K562 (cell line): ENCODE measurements around the gene PPP1R14B. TPM values are rescaled to one million over a fixed set of nuclear protein-coding genes. Genes with fewer than 3 reads are reported as not detected.

Source experiments
- ATAC-seq: fragments of 200-7000 bp; cut with Tn5 transposase; 3 replicates; pipeline ENCODE4 v1.9.1; 2020; ENCODE audit warnings: moderate library complexity
- BruUV-seq: library from RNA; stranded (reverse); fragments of 400-500 nt; replicated peaks from 2 replicates; lab custom pipeline; 2021; lab: Mats Ljungman, UMichigan
- CTCF ChIA-PET: fragments of 300-600 bp; formaldehyde crosslinking; extraction: SDS; loops from one replicate; lab custom pipeline; 2021; ENCODE audit warnings: low intra/inter-chr PET ratio; lab: Yijun Ruan, JAX
- POLR2A ChIA-PET: fragments of 300-600, 350-650 bp; sonication (Branson Sonifier 250); formaldehyde crosslinking; extraction: SDS; loops from one replicate; lab custom pipeline; 2021; ENCODE audit warnings: antibody characterized with exemption, inconsistent platforms; lab: Yijun Ruan, JAX
- DNase-seq, 4 experiments: peaks; one replicate each; pipeline versions ENCODE4 v3.0.0 to v3.0.0-alpha.2; 2011 to 2018; ENCODE audit warnings: low spot score in 3 of 4, mixed read lengths in 3 of 4; ENCODE audit errors: extremely low read depth in 1 of 4
- FAIRE-seq: peaks from 2 replicates; lab custom pipeline; 2011; peaks lifted over from hg19 to GRCh38; lab: Jason Lieb, UNC
- H2AFZ ChIP-seq: 2 replicates; pipeline ENCODE4 v1.6.0; 2011; ENCODE audit warnings: low read depth, low read length, control low read depth, inconsistent platforms
- H3K27ac ChIP-seq: fragments of 200-600 bp; 3 replicates; pipeline ENCODE4 v1.8.0; 2011; ENCODE audit warnings: low read depth, mild to moderate bottlenecking, control low read depth, inconsistent platforms, low read length, moderate library complexity, mixed read lengths; ENCODE audit errors: extremely low read depth
- H3K27me3 ChIP-seq, 2 experiments: fragments of 300-600 bp in 1 of 2; 2 replicates in 1 of 2; 3 replicates in 1 of 2; pipeline versions ENCODE4 v1.6.0 to v1.8.0; 2011; ENCODE audit warnings: inconsistent platforms in 2 of 2, low read length in 2 of 2, mild to moderate bottlenecking in 1 of 2, mixed read lengths in 1 of 2, moderate library complexity in 1 of 2; ENCODE audit not compliant: control insufficient read depth in 2 of 2, insufficient read depth in 2 of 2
- H3K36me3 ChIP-seq: fragments of 300-600 bp; 3 replicates; pipeline ENCODE4 v1.8.0; 2011; ENCODE audit warnings: mild to moderate bottlenecking, low read length, inconsistent platforms; ENCODE audit not compliant: control insufficient read depth, insufficient read depth
- H3K4me1 ChIP-seq, 2 experiments: fragments of 200-600 bp in 1 of 2; replicated peaks in 1 of 2; 2 replicates in 1 of 2; 3 replicates in 1 of 2; pipeline versions ENCODE4 v1.5.1 to v1.8.0; 2011; ENCODE audit warnings: inconsistent platforms in 2 of 2, low read length in 2 of 2, mild to moderate bottlenecking in 1 of 2, mixed read lengths in 1 of 2, moderate library complexity in 1 of 2; ENCODE audit not compliant: control insufficient read depth in 2 of 2, insufficient read depth in 2 of 2
- H3K4me2 ChIP-seq: 2 replicates; pipeline ENCODE4 v1.6.1; 2011; ENCODE audit warnings: low read length, control low read depth, inconsistent platforms, mixed read lengths; ENCODE audit not compliant: insufficient read depth
- H3K4me3 ChIP-seq: fragments of 200-600 bp; sonication (generic), shearing (Covaris generic); 2 replicates; pipeline ENCODE4 v1.5.1; 2016; ENCODE audit warnings: control low read depth, inconsistent platforms
- H3K79me2 ChIP-seq: fragments of 200-600 bp; 3 replicates; pipeline ENCODE4 v1.8.0; 2011; ENCODE audit warnings: low read length, inconsistent platforms; ENCODE audit not compliant: control insufficient read depth, insufficient read depth
- H3K9ac ChIP-seq, 2 experiments: 2 replicates each; pipeline versions ENCODE4 v1.6.0 to v1.6.1; 2011; ENCODE audit warnings: low read depth in 2 of 2, low read length in 2 of 2, control low read depth in 1 of 2, inconsistent platforms in 1 of 2, mild to moderate bottlenecking in 1 of 2, mixed read lengths in 1 of 2; ENCODE audit not compliant: insufficient read depth in 1 of 2
- H3K9me1 ChIP-seq: one replicate; pipeline ENCODE4 v1.6.0; 2011; ENCODE audit warnings: inconsistent platforms, mild to moderate bottlenecking, low read length, moderate library complexity; ENCODE audit not compliant: control insufficient read depth, insufficient read depth
- H3K9me3 ChIP-seq: replicated peaks from 2 replicates; pipeline ENCODE4 v1.5.1; 2011; ENCODE audit warnings: low read depth, low read length, inconsistent platforms; ENCODE audit not compliant: control insufficient read depth, insufficient read depth
- H4K20me1 ChIP-seq: replicated peaks from 2 replicates; pipeline ENCODE4 v1.6.1; 2011; ENCODE audit warnings: low read length, inconsistent platforms, mixed read lengths; ENCODE audit not compliant: control insufficient read depth, insufficient read depth
- C11orf30 ChIP-seq: fragments of 450-650 bp; IDR thresholded peaks from 2 replicates; pipeline ENCODE4 v1.6.1; 2016; ENCODE audit warnings: low read depth, mild to moderate bottlenecking
- CBFA2T2 ChIP-seq: fragments of 450-650 bp; conservative IDR thresholded peaks from 2 replicates; pipeline ENCODE4 v1.6.1; 2017; ENCODE audit warnings: mild to moderate bottlenecking
- CHD2 ChIP-seq: IDR thresholded peaks from 2 replicates; pipeline ENCODE4 v1.6.1; 2011; ENCODE audit warnings: low read depth, low read length
- EHMT2 ChIP-seq: fragments of 450-650 bp; IDR thresholded peaks from 2 replicates; pipeline ENCODE4 v1.6.1; 2018; ENCODE audit warnings: antibody characterized with exemption
- FIP1L1 ChIP-seq: fragments of 200-400 bp; formaldehyde crosslinking; IDR thresholded peaks from 2 replicates; pipeline ENCODE4 v1.6.1; 2018; ENCODE audit warnings: mild to moderate bottlenecking, low read depth, low read length; ENCODE audit not compliant: poor library complexity, severe bottlenecking
- HDAC3 ChIP-seq: fragments of 450-650 bp; IDR thresholded peaks from 2 replicates; pipeline ENCODE4 v1.6.1; 2018; ENCODE audit warnings: borderline replicate concordance, mild to moderate bottlenecking, moderate library complexity; ENCODE audit not compliant: partially characterized antibody
- KLF1 ChIP-seq: fragments of 450-650 bp; IDR thresholded peaks from 2 replicates; pipeline ENCODE4 v1.6.1; 2016; ENCODE audit warnings: missing genetic modification characterization, missing compliant biosample characterization
- MAFK ChIP-seq: IDR thresholded peaks from 2 replicates; pipeline ENCODE4 v1.6.1; 2011; ENCODE audit warnings: low read length, improper control_type of control experiment
- MEF2A ChIP-seq: IDR thresholded peaks from 2 replicates; pipeline ENCODE4 v1.6.1; 2011; ENCODE audit warnings: low read depth, mild to moderate bottlenecking, low read length, moderate library complexity; ENCODE audit not compliant: control insufficient read depth
- NONO ChIP-seq, 2 experiments: fragments of 200-400 bp in 1 of 2; fragments of 450-650 bp in 1 of 2; formaldehyde crosslinking in 1 of 2; IDR thresholded peaks; 2 replicates each; pipeline ENCODE4 v1.6.1; 2017; ENCODE audit warnings: low read depth in 2 of 2, mild to moderate bottlenecking in 2 of 2, moderate library complexity in 2 of 2, low read length in 1 of 2
- POLR2A ChIP-seq: fragments of 450-650 bp; conservative IDR thresholded peaks from 2 replicates; pipeline ENCODE4 v1.6.1; 2016
- POLR2G ChIP-seq: fragments of 200-400 bp; formaldehyde crosslinking; IDR thresholded peaks from 2 replicates; pipeline ENCODE4 v1.6.1; 2017; ENCODE audit warnings: low read depth, mild to moderate bottlenecking, antibody characterized with exemption, low read length, moderate library complexity
- PPARD ChIP-seq: fragments of 250-450 bp; sonication (Bioruptor Pico); IDR thresholded peaks from 2 replicates; pipeline ENCODE4 v1.8.0; 2022; ENCODE audit warnings: inconsistent platforms, mild to moderate bottlenecking, moderate library complexity
- RBBP5 ChIP-seq: fragments of 200-600 bp; sonication (generic); IDR thresholded peaks from 2 replicates; pipeline ENCODE4 v1.6.1; 2012; ENCODE audit warnings: borderline replicate concordance, mild to moderate bottlenecking, low read length, control low read depth, inconsistent platforms; ENCODE audit not compliant: insufficient read depth, poor library complexity, severe bottlenecking
- RBM25 ChIP-seq: fragments of 200-400 bp; formaldehyde crosslinking; IDR thresholded peaks from 2 replicates; pipeline ENCODE4 v1.6.1; 2018; ENCODE audit warnings: low read length, low read depth, moderate library complexity; ENCODE audit not compliant: severe bottlenecking
- SRSF3 ChIP-seq: fragments of 200-400 bp; formaldehyde crosslinking; IDR thresholded peaks from 2 replicates; pipeline ENCODE4 v1.6.1; 2016; ENCODE audit warnings: mild to moderate bottlenecking, low read length, moderate library complexity; ENCODE audit not compliant: insufficient read depth
- SUPT5H ChIP-seq: fragments of 450-650 bp; IDR thresholded peaks from 2 replicates; pipeline ENCODE4 v1.6.1; 2016
- ZNF121 ChIP-seq: sonication (generic); formaldehyde crosslinking; conservative IDR thresholded peaks from 2 replicates; pipeline ENCODE4 v1.8.0; 2022; ENCODE audit warnings: missing genetic modification reagents
- ZNF212 ChIP-seq: fragments of 450-650 bp; formaldehyde crosslinking; IDR thresholded peaks from 2 replicates; pipeline ENCODE4 v1.4.0; 2020; ENCODE audit warnings: mild to moderate bottlenecking
- ZNF217 ChIP-seq: sonication (generic); formaldehyde crosslinking; IDR thresholded peaks from 2 replicates; pipeline ENCODE4 v1.8.0; 2022; ENCODE audit warnings: mild to moderate bottlenecking, missing genetic modification reagents
- ZNF384 ChIP-seq: IDR thresholded peaks from 2 replicates; pipeline ENCODE4 v1.6.1; 2012; ENCODE audit warnings: low read depth, low read length, improper control_type of control experiment
- WGBS: fragments of 100-300 bp; shearing (Covaris generic); methylation state at CpG from one replicate; pipeline ENCODE4 v1.1.6; 2016; ENCODE audit warnings: low coverage, mixed read lengths; ENCODE audit not compliant: insufficient coverage; ENCODE audit errors: missing lambda C conversion rate; 5-methylcytosine and 5-hydroxymethylcytosine counted together
- in situ Hi-C: fragments of 300-500 bp; cut with MboI; formaldehyde crosslinking; loops from 4 replicates; pipeline ENCODE4 v1.15.0; 2018; ENCODE audit warnings: inconsistent platforms, mixed read lengths
- intact Hi-C: fragments of 100-400 bp; cut with micrococcal nuclease; formaldehyde crosslinking; loops from 2 replicates; pipeline ENCODE4 v1.14.2; 2022
- polyA plus RNA-seq, 8 experiments: library from polyadenylated mRNA; depleted of rRNA in 4 of 8; stranded (reverse) in 5 of 8; unstranded in 3 of 8; fragments of >200 nt; fragmentation: Nextera tagmentation in 2 of 8; fragmentation: Illumina TruSeq in 1 of 8; extraction: Ambion mirVana in 2 of 8; extraction: Trizol in 1 of 8; gene quantifications; 2 replicates each; pipeline versions ENCODE4 v1.2.1 to v1.2.3, GENCODE V29; 2011 to 2014; ENCODE audit warnings: inconsistent platforms in 1 of 8, missing spikeins in 1 of 8
- total RNA-seq, 7 experiments: library from RNA; depleted of rRNA in 6 of 7; stranded (reverse); fragments of >200 nt in 6 of 7; fragmentation: Illumina TruSeq in 2 of 7; extraction: Trizol in 2 of 7; gene quantifications; 2 replicates each; pipeline versions ENCODE4 v1.2.1 to v1.2.3, GENCODE V29; 2011 to 2021; ENCODE audit warnings: low replicate concordance in 1 of 7
- TF ChIP-seq, protein P1 (sequence below): fragments of 450-650 bp; formaldehyde crosslinking; IDR thresholded peaks from 2 replicates; pipeline ENCODE4 v1.4.0; 2020; ENCODE audit warnings: mild to moderate bottlenecking, mixed read lengths

PPP1R14B gene
- total and polyA plus RNA-seq, 9 of the 15 experiments (the other 6 are each of a cell fraction or from before 2014, with no cell fraction given) = 7.7 to 566 (median 212) TPM

DNA sequence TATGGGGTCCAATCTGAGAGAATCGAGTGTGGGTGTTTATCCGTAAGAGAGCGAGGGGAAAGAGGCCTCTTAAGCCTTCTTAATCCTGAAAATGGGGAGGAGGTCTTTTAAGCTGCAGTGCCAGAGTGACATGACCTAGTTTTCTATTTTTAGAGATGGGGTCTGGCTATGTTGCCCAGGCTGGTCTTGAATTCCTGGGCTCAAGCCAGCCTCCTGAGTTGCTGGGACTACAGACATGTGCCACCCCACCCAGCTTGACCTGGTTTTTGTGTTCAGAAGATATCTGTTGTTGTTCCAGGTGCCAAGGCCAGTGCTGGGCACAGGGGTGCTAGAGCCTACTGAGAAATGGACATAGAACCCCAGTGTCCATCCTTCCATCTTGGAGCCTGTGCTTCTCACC lies 36.3 kb upstream of the PPP1R14B start:
- WGBS = 100% methylated on average over 1 of the region's 3 CpGs
- CTCF ChIA-PET = no interaction called here
- FAIRE-seq = no peak
- no peak for TF ChIP-seq PPARD (CRISPR knock-in tag)
- TF ChIP-seq RBBP5 = no peak
- TF ChIP-seq ZNF121 (CRISPR knock-in tag) = peak; percentile 94
- no peak for TF ChIP-seq SRSF3
- TF ChIP-seq MAFK = no peak
- no peak for TF ChIP-seq NONO (IDR thresholded peaks at IDR 0.05; ENCODE audit: low read depth in 2 of 2, low read length in 1 of 2)
- no peak for TF ChIP-seq POLR2G
- TF ChIP-seq FIP1L1 = no peak
- no peak for TF ChIP-seq KLF1 (tag)
- TF ChIP-seq ZNF212 (CRISPR knock-in tag) = no peak
- no peak for TF ChIP-seq EHMT2
- TF ChIP-seq, protein P1, sequence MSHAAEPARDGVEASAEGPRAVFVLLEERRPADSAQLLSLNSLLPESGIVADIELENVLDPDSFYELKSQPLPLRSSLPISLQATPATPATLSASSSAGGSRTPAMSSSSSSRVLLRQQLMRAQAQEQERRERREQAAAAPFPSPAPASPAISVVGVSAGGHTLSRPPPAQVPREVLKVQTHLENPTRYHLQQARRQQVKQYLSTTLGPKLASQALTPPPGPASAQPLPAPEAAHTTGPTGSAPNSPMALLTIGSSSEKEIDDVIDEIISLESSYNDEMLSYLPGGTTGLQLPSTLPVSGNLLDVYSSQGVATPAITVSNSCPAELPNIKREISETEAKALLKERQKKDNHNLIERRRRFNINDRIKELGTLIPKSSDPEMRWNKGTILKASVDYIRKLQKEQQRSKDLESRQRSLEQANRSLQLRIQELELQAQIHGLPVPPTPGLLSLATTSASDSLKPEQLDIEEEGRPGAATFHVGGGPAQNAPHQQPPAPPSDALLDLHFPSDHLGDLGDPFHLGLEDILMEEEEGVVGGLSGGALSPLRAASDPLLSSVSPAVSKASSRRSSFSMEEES (CRISPR knock-in tag) = no peak
- TF ChIP-seq ZNF217 = no peak
- no peak for TF ChIP-seq POLR2A
- TF ChIP-seq CHD2 = no peak
- TF ChIP-seq MEF2A = peak; percentile 68; the same call in 1 of the 2 replicates
- TF ChIP-seq SUPT5H = no peak
- TF ChIP-seq C11orf30 = no peak
- TF ChIP-seq CBFA2T2 = no peak
- TF ChIP-seq RBM25 = peak; percentile 41
- no peak for TF ChIP-seq HDAC3
- TF ChIP-seq ZNF384 = no peak

More for the DNA sequence above, 36.3 kb upstream of the PPP1R14B start:
- no peaks in the 10 kb centered on the region for H3K27me3 ChIP-seq
- DNase-seq (no peak), ATAC-seq (no peak)
- POLR2A ChIA-PET = interaction anchor here (0.7 to 5.1 kb wide), 4 partner anchors 9 to 40 kb away, joined by 3 to 54 read pairs (median 3); no protein-coding TSS in a partner anchor
- no peaks in the 10 kb centered on the region for H4K20me1 ChIP-seq
- no peaks in the 10 kb centered on the region for H3K9me3 ChIP-seq
- no peaks in the 10 kb centered on the region for H3K9me1 ChIP-seq
- peak overlapping the region in 1 of 2 experiments; percentile 63; a peak in 1 of 4 replicates for H3K9ac ChIP-seq
- no peak overlapping the region for H3K4me3 ChIP-seq
- H3K36me3 ChIP-seq = peaks cover 11% of the 10 kb centered on the region; the same call in 1 of the 3 replicates
- H3K79me2 ChIP-seq = peaks cover 12% of the 10 kb centered on the region; the same call in 2 of the 3 replicates
- intact Hi-C loops (no loop called here), in situ Hi-C loops (no loop called here)
- H3K4me2 ChIP-seq = no peak overlapping the region
- H3K27ac ChIP-seq = 0 out of 3 replicates have a peak overlapping the region, but pooled peaks have one; percentile 21
- peaks cover 7 to 42% of the 10 kb centered on the region in 2 experiments; a peak in 4 of 5 replicates for H3K4me1 ChIP-seq
- H2AFZ ChIP-seq = no peak overlapping the region
- no TSS peak for BruUV-seq
